HG03025 (cell line): ENCODE measurements around the gene POMT2.

Experiments
- ATAC-seq: cut with Tn5 transposase; IDR thresholded peaks from one replicate; pipeline ENCODE4 v1.9.1; 2021; ENCODE audit warnings: mild to moderate bottlenecking, moderate library complexity; ENCODE audit not compliant: unreplicated experiment, low FRiP score

POMT2 gene

GRCh38 chr14:77270361-77271112 is 50.1 kb downstream of the POMT2 start:
- no peak for ATAC-seq

GRCh38 chr14:77268989-77269600 is 51.6 kb downstream of the POMT2 start:
- ATAC-seq = no peak

- ATAC-seq = no peak
Measured at GRCh38 chr14:77267937-77268699, 52.6 kb downstream of the POMT2 start.

GRCh38 chr14:77266336-77266735 is 54.3 kb downstream of the POMT2 start:
- no peak for ATAC-seq

GRCh38 chr14:77265561-77266335 is 54.9 kb downstream of the POMT2 start:
- ATAC-seq = no peak

GRCh38 chr14:77265187-77265515 is 55.5 kb downstream of the POMT2 start:
- ATAC-seq = no peak

- no peak for ATAC-seq
Measured at GRCh38 chr14:77264466-77265186, 56.1 kb downstream of the POMT2 start.

- ATAC-seq = no peak
Measured at GRCh38 chr14:77260631-77261030, 60.1 kb downstream of the POMT2 start.

GRCh38 chr14:77260199-77260598 is 60.5 kb downstream of the POMT2 start:
- no peak for ATAC-seq

GRCh38 chr14:77259025-77259715 is 61.5 kb downstream of the POMT2 start:
- no peak for ATAC-seq

GRCh38 chr14:77258566-77258965 is 62.1 kb downstream of the POMT2 start:
- ATAC-seq = no peak

GRCh38 chr14:77257700-77258099 is 63.0 kb downstream of the POMT2 start:
- ATAC-seq = no peak

GRCh38 chr14:77256694-77257093 is 64.0 kb downstream of the POMT2 start:
- no peak for ATAC-seq

GRCh38 chr14:77253333-77254190 is 67.1 kb downstream of the POMT2 start:
- no peak for ATAC-seq

- no peak for ATAC-seq
Measured at GRCh38 chr14:77251870-77252269, 68.8 kb downstream of the POMT2 start.

- no peak for ATAC-seq
Measured at GRCh38 chr14:77250927-77251326, 69.8 kb downstream of the POMT2 start.

GRCh38 chr14:77249286-77249685 is 71.4 kb downstream of the POMT2 start:
- ATAC-seq = no peak

GRCh38 chr14:77248666-77249065 is 72.0 kb downstream of the POMT2 start:
- no peak for ATAC-seq

GRCh38 chr14:77246784-77247183 is 73.9 kb downstream of the POMT2 start:
- ATAC-seq = no peak
